ENCODE data around the gene PRR23E.

DNA sequence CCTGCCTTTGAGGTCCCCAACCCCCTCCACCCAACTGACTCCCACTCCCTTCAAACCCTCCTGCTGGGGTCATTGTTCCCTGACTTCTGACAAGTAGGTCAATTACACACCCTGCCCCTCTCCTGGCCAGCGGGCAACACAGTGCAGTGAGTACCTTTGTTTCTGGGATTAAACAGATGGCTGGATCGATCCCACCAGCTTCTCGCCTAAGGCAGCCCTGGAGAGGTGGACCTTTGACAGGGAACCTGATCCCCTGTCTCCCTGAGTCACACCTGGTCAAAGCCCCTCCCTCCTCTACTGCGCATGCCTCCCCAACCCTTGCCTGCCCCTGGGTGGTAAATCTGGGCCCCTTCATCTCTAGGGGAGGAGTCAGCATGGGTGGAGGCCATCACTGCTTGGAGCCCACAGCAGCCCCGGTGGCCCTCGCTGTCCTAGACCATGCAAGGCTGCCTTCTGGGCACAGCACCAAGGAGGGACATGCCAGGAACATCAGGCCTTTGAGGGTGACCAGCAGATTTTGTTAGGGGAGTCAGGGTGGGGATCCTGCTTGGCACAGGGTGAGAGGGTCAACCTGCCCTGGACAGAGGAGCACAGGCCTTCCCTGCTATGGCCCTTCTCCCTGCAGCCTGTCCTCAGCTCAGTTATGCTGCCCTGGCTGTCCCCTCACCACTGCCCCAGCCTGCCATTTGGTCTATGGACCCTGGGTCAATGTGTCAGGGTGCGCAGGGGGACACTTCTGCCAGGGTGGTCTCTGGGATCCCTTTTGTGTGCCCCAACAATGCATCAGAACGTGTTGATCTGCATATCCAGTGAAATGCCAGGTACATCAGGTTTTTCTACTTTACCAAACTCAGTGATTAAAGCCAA lies 9.8 kb upstream of the PRR23E start:
- TF ChIP-seq CTCF (IDR thresholded peaks at IDR 0.05) (no peak), EP300 (IDR thresholded peaks at IDR 0.05) (no peak), POLR2A (IDR thresholded peaks at IDR 0.05) (no peak)
